ENCODE data around the gene FMNL2. TPM values are rescaled to one million over a fixed set of nuclear protein-coding genes. Genes with fewer than 3 reads are reported as not detected.

FMNL2 gene
- total RNA-seq, 3 donors from 2014 or later (not counting 1 experiment from before 2014, with no cell fraction given) = 0.34 to 3.0 (median 0.78) TPM

GRCh38 chr2:152301131-152301530 lies 33.8 kb upstream of the FMNL2 start:
- Histone ChIP-seq H3K4me1 (ENCODE audit: control insufficient read depth, insufficient read depth, low read length) (no peaks in the 10 kb centered on the region), H3K4me3 (ENCODE audit: low read length) (no peak overlapping the region), H3K27ac (ENCODE audit: low read length) (no peak overlapping the region), H3K27me3 (ENCODE audit: control insufficient read depth, insufficient read depth, low read length) (no peaks in the 10 kb centered on the region), H3K9me3 (ENCODE audit: control insufficient read depth, insufficient read depth, low read length) (no peaks in the 10 kb centered on the region), H3K36me3 (ENCODE audit: control insufficient read depth, insufficient read depth, low read length) (no peaks in the 10 kb centered on the region)
- H3K4me1 Mint-ChIP-seq = no peaks in the 10 kb centered on the region
- WGBS (ENCODE audit: insufficient coverage) = 86% methylated on average over 3 of the region's 3 CpGs
- H3K27ac Mint-ChIP-seq = no peak overlapping the region
- DNase-seq (no peak), ATAC-seq (no peak)
- H3K4me3 Mint-ChIP-seq = no peak overlapping the region
- intact Hi-C loops (cut with micrococcal nuclease) = no loop called here
- no peak for TF ChIP-seq CTCF (IDR thresholded peaks at IDR 0.05)
- no peaks in the 10 kb centered on the region for H3K36me3 Mint-ChIP-seq
- peaks cover 14 to 30% of the 10 kb centered on the region in 2 donors for H3K27me3 Mint-ChIP-seq (ENCODE audit: low read depth in 2 of 2)
- H3K9me3 Mint-ChIP-seq = no peaks in the 10 kb centered on the region

GRCh38 chr2:152303951-152304350 lies 31.0 kb upstream of the FMNL2 start:
- no peak for TF ChIP-seq CTCF (IDR thresholded peaks at IDR 0.05)
- WGBS (ENCODE audit: insufficient coverage) = 100% methylated on average over 2 of the region's 2 CpGs
- Histone ChIP-seq H3K9me3 (ENCODE audit: control insufficient read depth, insufficient read depth, low read length) (no peaks in the 10 kb centered on the region), H3K4me1 (ENCODE audit: control insufficient read depth, insufficient read depth, low read length) (no peaks in the 10 kb centered on the region), H3K27ac (ENCODE audit: low read length) (no peak overlapping the region), H3K4me3 (ENCODE audit: low read length) (no peak overlapping the region), H3K36me3 (ENCODE audit: control insufficient read depth, insufficient read depth, low read length) (no peaks in the 10 kb centered on the region), H3K27me3 (ENCODE audit: control insufficient read depth, insufficient read depth, low read length) (no peaks in the 10 kb centered on the region)
- Mint-ChIP-seq H3K4me3 (no peak overlapping the region), H3K27ac (no peak overlapping the region), H3K27me3 (ENCODE audit: low read depth in 2 of 2) (peaks cover 14 to 25% of the 10 kb centered on the region in 2 donors), H3K9me3 (no peaks in the 10 kb centered on the region), H3K4me1 (no peaks in the 10 kb centered on the region), H3K36me3 (no peaks in the 10 kb centered on the region)
- DNase-seq (no peak), ATAC-seq (no peak)
- intact Hi-C loops (cut with micrococcal nuclease) = no loop called here

- Histone ChIP-seq H3K4me1 (ENCODE audit: control insufficient read depth, insufficient read depth, low read length) (no peaks in the 10 kb centered on the region), H3K9me3 (ENCODE audit: control insufficient read depth, insufficient read depth, low read length) (no peaks in the 10 kb centered on the region), H3K27ac (ENCODE audit: low read length) (no peak overlapping the region), H3K36me3 (ENCODE audit: control insufficient read depth, insufficient read depth, low read length) (no peaks in the 10 kb centered on the region), H3K27me3 (ENCODE audit: control insufficient read depth, insufficient read depth, low read length) (no peaks in the 10 kb centered on the region), H3K4me3 (ENCODE audit: low read length) (no peak overlapping the region)
- Mint-ChIP-seq H3K4me3 (no peak overlapping the region), H3K27me3 (ENCODE audit: low read depth in 2 of 2) (peaks cover 14 to 16% of the 10 kb centered on the region in 2 donors), H3K4me1 (no peaks in the 10 kb centered on the region), H3K9me3 (no peaks in the 10 kb centered on the region), H3K27ac (no peak overlapping the region), H3K36me3 (no peaks in the 10 kb centered on the region)
- DNase-seq (no peak), ATAC-seq (no peak)
- TF ChIP-seq CTCF (IDR thresholded peaks at IDR 0.05) = no peak
- WGBS (ENCODE audit: insufficient coverage) = 57% methylated on average over 1 of the region's 1 CpG
- intact Hi-C loops (cut with micrococcal nuclease) = no loop called here
Observed at GRCh38 chr2:152304836-152305235, 30.1 kb upstream of the FMNL2 start.

GRCh38 chr2:152307863-152308262 lies 27.1 kb upstream of the FMNL2 start:
- no peaks in the 10 kb centered on the region for H3K4me1 ChIP-seq (ENCODE audit: control insufficient read depth, insufficient read depth, low read length)
- DNase-seq (no peak), ATAC-seq (no peak)
- no peak overlapping the region for H3K27ac ChIP-seq (ENCODE audit: low read length)
- H3K27ac Mint-ChIP-seq = no peak overlapping the region
- TF ChIP-seq CTCF (IDR thresholded peaks at IDR 0.05) = no peak
- H3K27me3 ChIP-seq (ENCODE audit: control insufficient read depth, insufficient read depth, low read length) = no peaks in the 10 kb centered on the region
- H3K27me3 Mint-ChIP-seq (ENCODE audit: low read depth in 2 of 2) = peaks cover 10 to 14% of the 10 kb centered on the region in 2 donors
- H3K36me3 ChIP-seq (ENCODE audit: control insufficient read depth, insufficient read depth, low read length) = no peaks in the 10 kb centered on the region
- H3K9me3 Mint-ChIP-seq = no peaks in the 10 kb centered on the region
- no peak overlapping the region for H3K4me3 ChIP-seq (ENCODE audit: low read length)
- WGBS (ENCODE audit: insufficient coverage) = 88% methylated on average over 1 of the region's 1 CpG
- H3K4me3 Mint-ChIP-seq = no peak overlapping the region
- no peaks in the 10 kb centered on the region for H3K9me3 ChIP-seq (ENCODE audit: control insufficient read depth, insufficient read depth, low read length)
- intact Hi-C loops (cut with micrococcal nuclease) = no loop called here
- H3K4me1 Mint-ChIP-seq = no peaks in the 10 kb centered on the region
- H3K36me3 Mint-ChIP-seq = no peaks in the 10 kb centered on the region

Data from natural killer cell (primary cell).